ENCODE data around the gene VMO1.
"Not testable (repeated sequence)": the region's sequence is repeated elsewhere in the genome, so short reads cannot be mapped to it uniquely, and the experiment has no call there.

The VMO1 gene

DNA sequence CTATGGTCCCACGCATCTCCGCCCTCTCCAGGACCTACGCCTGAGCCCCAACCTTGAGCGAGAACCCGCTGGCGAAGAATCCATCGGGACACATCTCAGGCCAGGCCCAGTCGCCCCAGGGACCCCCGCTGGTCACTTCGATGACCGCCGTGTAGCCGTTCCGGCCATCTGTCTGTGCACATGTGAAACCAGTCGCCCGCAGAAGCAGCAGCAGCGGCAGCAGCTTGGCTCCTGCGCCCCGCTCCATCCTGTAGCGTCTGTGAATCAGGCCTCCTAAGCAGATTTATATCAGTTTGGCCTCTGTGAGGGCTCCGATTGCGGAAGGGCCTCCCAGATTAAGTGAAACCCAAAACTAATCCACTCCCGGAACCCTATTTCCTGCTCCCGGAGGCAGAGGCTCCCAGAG, at the start of gene VMO1:
Gene VMO1 (minus strand): TSS at position 259 of the 406 bp plus-strand sequence. CDS start 12 bp downstream, at position 247.
- DNase-seq (ENCODE audit: extremely low read depth in 1 of 2, low read depth in 1 of 2), result no peak

DNA sequence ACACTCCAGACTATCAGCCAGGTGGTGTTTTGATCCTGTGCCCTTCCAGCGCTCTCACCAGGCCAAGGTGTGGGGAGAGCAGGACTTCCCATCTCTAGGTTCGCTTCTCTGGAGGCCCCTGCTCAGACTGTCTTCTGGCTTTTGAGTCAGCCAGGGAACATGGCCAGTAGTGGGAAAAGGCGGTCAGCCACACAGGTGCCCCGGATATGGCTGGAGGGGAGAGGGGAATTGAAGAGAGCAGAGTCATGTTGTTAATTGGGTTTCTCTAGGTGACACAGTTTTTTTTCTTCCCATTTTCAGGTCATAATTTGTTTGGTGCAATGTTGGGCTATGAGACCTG, 48.5 kb upstream of the VMO1 start:
- DNase-seq (ENCODE audit: extremely low read depth in 1 of 2, low read depth in 1 of 2), result no peak

DNA sequence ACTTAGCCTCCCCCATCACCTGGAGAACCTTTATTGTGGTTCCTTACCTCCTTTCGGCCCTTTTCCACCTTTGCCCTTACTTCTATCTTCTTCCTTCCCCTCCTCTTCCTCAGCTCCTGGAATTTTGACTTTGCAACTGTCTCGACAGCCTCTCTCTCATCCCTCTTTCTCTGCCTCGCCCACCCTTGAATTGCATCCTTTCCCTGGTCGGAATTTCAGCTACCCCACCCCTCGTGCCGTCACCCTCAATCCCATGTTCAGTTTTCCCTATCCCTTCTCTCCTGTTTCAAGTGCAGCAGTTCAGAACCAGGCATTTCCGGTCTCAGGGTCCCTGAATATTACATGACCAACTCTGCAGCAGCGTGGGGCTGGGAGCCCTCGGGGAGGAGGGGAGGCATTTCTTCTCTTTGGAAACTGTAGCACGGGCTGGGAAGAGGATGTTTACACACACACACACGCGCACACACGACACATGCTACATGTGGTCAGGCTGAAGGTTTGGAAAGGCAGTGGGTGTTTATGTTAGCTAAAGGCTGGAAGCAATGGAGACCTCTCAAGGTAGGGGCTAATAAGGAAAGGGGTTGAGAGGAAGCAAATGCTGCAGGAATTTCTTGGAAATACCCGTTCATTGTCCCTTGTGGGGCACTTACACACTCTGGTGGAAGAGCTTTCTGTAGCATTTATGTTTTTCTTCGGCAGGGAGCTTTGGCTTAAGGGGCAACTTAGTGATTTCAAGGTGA, 47.9 kb upstream of the VMO1 start:
- no peak for DNase-seq (ENCODE audit: extremely low read depth in 1 of 2, low read depth in 1 of 2)

- DNase-seq (ENCODE audit: extremely low read depth in 1 of 2, low read depth in 1 of 2), result peak; percentile 65 to 80
Measured at GRCh38 chr17:4833178-4833940, 47.2 kb upstream of the VMO1 start, which contains the start of gene MINK1. TSS of gene MINK1 (plus strand) at chr17:4833340. CDS start at chr17:4833584, 244 bp downstream.

GRCh38 chr17:4832829-4833177, 46.6 kb upstream of the VMO1 start:
- not testable (repeated sequence) for DNase-seq (ENCODE audit: extremely low read depth in 1 of 2, low read depth in 1 of 2)

DNA sequence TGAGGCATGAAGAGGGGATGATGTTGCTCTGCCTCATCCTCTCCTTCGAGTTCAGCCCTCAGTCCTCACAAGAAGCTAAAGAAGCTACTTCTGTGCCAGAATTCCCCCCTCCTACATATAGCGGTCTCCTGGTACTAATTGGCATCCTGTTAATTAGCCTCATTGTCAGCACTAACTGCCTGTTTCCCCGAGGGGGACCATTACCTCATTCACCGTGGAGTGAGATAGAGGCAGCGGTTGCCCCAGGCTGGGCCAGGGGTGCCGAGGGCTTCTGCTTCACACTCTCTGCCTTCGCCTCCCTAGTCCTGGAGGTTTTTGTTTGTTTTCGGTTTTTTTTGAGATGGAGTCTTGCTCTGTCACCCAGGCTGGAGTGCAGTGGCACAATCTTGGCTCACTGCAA, 41.2 kb upstream of the VMO1 start:
- no peak for DNase-seq (ENCODE audit: extremely low read depth in 1 of 2, low read depth in 1 of 2)

DNA sequence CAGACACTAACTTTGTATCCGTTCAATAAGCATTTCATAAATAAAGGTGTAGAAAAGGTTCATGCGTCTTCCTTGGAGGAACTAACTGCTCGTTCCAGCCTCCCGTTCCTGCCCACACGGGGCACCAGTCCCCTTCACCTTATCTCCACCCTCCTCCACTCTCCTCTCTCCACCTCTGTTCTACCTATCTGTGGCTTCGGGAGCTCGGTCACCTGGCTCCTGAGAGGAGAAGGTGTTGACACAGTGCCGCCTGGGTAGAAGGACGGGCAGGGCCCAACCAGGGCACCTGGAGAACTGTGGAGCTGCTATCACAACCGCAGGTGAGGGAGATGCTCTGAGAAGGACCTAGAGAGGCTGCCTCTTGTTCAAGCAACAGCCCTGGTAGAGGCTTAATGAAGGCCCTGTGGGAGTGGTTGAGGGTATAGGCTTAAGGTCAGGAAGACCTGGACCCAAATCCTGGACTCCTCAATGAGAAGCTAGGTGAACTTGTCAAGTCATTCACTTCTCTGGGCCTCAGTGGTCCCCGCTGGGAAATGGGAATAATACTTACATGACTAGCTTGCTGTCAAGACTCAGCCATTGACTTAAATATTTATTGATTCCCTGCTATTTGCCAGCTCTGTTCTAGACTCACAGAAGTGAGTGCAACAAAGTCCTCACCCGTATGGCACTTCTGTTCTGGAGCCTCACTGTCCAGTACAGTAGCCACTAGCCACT, 37.4 kb upstream of the VMO1 start:
- DNase-seq (ENCODE audit: extremely low read depth in 1 of 2, low read depth in 1 of 2), result no peak

DNA sequence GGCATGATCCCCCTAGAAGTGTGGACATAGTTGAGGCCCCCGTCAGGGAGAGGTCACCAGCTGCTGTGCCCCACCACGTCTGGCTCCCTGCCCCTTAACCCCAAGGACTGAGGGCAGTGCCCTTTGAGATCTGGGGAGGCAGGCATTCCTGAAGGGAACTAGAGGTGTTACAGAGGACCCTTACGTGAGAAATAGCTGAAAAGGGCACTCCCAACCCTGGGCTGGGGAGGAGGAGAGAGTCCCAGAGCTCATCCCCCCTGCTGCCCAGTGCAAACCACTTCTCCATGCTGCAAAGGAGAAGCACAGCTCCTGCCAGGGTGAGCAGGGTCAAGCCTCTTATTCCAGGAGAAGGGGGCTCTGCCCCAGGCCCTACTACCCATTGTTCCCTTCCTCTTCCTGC, 36.7 kb upstream of the VMO1 start:
- DNase-seq (ENCODE audit: extremely low read depth in 1 of 2, low read depth in 1 of 2), result no peak

DNA sequence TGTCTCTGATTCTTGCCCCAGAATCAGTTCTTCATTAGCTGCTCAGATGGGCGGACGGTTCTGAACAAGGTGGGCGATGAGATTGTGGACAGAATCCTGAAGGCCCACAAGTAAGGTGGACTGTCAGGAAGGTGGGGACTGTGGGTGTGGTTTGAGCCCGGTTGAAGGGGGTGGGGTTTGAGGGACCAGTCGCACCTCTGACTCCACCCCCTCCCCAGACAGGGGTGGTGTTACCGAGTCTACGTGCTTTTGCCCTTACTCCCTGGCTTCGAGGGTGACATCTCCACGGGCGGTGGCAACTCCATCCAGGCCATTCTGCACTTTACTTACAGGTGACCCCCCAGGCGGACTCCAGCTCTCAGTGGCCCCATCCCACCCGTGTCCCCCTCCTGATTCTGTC, 32.1 kb upstream of the VMO1 start:
- DNase-seq (ENCODE audit: extremely low read depth in 1 of 2, low read depth in 1 of 2), result no peak

- no peak for DNase-seq (ENCODE audit: extremely low read depth in 1 of 2, low read depth in 1 of 2)
Measured at GRCh38 chr17:4816826-4817225, 30.7 kb upstream of the VMO1 start.

- DNase-seq (ENCODE audit: extremely low read depth in 1 of 2, low read depth in 1 of 2), result no peak
Measured at GRCh38 chr17:4815043-4815675, 29.0 kb upstream of the VMO1 start.

DNA sequence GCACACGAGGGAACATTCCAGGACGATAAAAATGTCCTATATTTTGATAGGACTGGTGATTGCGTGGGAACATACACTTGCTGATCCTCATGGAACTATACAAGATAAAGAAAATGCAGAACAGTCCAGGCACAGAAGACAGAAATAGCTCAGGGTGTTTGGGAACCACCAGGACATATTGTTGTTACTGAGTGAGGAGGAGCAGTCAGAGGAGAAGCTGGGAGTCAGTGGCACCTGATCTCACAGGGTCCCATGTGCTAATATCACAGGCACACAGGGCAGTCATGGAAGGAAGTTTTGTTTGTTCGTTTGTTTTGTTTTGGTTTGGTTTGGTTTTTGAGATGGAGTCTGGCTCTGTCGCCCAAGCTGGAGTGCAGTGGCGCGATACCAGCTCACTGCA, 26.5 kb upstream of the VMO1 start:
- no peak for DNase-seq (ENCODE audit: extremely low read depth in 1 of 2, low read depth in 1 of 2)

- no peak for DNase-seq (ENCODE audit: extremely low read depth in 1 of 2, low read depth in 1 of 2)
Measured at GRCh38 chr17:4811471-4811870, 25.3 kb upstream of the VMO1 start.

DNA sequence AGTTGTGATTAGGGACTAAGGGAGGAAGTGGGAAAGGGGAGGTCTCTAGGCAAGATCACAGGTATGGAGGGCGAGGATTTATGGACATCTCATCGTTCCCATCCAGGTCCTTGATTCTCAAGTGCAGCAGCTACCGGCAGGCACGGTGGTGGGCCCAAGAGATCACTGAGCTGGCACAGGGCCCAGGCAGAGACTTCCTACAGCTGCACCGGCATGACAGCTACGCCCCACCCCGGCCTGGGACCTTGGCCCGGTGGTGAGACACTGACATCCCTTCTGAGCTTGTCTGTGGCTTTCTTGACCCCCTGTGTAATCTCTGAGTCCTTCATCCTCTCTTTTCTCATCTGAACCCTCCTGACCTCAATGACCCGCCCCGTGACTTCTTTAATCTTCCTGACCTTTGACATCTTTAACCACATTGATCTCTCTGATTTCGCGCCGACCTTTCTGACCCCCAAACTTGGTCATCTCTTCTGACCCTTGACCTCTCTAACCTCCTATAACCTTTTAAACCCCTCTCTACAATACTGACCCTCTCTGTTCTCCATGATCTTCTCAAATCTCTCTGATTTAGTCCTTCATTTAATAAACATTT, 24.6 kb upstream of the VMO1 start:
- no peak for DNase-seq (ENCODE audit: extremely low read depth in 1 of 2, low read depth in 1 of 2)

DNA sequence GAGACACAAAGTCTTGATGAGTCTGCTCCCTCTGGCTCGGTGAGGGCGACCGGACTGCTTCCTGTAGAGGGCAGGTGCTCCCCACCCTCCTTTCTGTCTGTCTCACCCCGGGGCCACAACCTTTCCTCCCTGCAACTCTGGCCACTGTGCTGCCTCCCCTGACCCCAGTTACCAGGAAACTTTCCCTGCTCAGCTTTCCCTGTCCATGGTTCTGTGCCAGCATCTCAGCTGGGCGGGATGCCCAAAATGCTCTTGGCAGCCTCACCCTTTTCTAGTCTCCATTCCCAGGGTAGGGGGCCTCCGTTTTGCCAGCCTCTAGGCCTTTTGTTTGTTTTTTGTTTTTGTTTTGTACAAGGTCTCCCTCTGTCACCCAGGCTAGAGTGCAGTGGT, 22.2 kb upstream of the VMO1 start:
- DNase-seq (ENCODE audit: extremely low read depth in 1 of 2, low read depth in 1 of 2), result no peak

- DNase-seq (ENCODE audit: extremely low read depth in 1 of 2, low read depth in 1 of 2), result no peak
Measured at GRCh38 chr17:4807605-4808377, 21.6 kb upstream of the VMO1 start.

GRCh38 chr17:4806777-4807604, 20.8 kb upstream of the VMO1 start, which contains the start of gene PLD2:
TSS of gene PLD2 (plus strand) at chr17:4807152. CDS start at chr17:4807773, 621 bp downstream.
- peak; percentile 46 to 81 for DNase-seq (ENCODE audit: extremely low read depth in 1 of 2, low read depth in 1 of 2)

GRCh38 chr17:4806456-4806776, 20.3 kb upstream of the VMO1 start:
- no peak for DNase-seq (ENCODE audit: extremely low read depth in 1 of 2, low read depth in 1 of 2)

GRCh38 chr17:4802228-4802627, 16.1 kb upstream of the VMO1 start, which contains the start of gene C17orf114:
TSS of gene C17orf114 (minus strand) at chr17:4802328.
- DNase-seq (ENCODE audit: extremely low read depth in 1 of 2, low read depth in 1 of 2), result no peak
